Esophagus squamous epithelium (tissue), 4 donors: ENCODE measurements around the gene APBB3.

Experiments used
- POLR2A ChIP-seq, 4 donors: fragments of 450-650 bp; IDR thresholded peaks; one replicate each; pipeline ENCODE4 v1.6.1; 2017; ENCODE audit warnings: antibody characterized with exemption in 4 of 4, mild to moderate bottlenecking in 4 of 4, moderate library complexity in 3 of 4
- TF ChIP-seq, protein P1 (sequence below), 6 experiments: fragments of 450-650 bp in 4 of 6; fragments of 200-600 bp in 2 of 6; sonication (generic) in 2 of 6; IDR thresholded peaks; one replicate each; pipeline ENCODE4 v1.5.1; 2016 to 2019; ENCODE audit warnings: antibody characterized with exemption in 6 of 6, mild to moderate bottlenecking in 4 of 6, moderate library complexity in 4 of 6

DNA sequence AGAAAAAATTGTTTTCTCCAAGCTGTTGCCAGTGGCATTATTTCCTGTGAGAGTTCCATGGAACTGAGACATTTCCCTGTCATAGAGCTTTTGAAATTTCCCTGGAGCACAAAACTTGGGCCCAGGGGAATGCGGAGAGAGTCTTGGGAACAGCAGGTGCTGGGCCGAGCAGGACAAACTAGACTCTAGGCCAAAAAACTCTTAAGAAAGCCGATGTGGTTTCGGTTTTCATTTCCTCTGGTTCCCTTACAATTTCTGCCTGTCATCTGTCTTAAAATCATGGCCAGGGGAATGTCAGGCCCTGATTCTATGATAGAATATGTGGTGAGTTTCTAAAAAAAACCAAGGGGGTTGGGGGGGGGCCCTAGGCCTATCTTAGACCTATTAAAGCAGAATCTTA, 4.8 kb upstream of the APBB3 start:
- TF ChIP-seq, protein P1, sequence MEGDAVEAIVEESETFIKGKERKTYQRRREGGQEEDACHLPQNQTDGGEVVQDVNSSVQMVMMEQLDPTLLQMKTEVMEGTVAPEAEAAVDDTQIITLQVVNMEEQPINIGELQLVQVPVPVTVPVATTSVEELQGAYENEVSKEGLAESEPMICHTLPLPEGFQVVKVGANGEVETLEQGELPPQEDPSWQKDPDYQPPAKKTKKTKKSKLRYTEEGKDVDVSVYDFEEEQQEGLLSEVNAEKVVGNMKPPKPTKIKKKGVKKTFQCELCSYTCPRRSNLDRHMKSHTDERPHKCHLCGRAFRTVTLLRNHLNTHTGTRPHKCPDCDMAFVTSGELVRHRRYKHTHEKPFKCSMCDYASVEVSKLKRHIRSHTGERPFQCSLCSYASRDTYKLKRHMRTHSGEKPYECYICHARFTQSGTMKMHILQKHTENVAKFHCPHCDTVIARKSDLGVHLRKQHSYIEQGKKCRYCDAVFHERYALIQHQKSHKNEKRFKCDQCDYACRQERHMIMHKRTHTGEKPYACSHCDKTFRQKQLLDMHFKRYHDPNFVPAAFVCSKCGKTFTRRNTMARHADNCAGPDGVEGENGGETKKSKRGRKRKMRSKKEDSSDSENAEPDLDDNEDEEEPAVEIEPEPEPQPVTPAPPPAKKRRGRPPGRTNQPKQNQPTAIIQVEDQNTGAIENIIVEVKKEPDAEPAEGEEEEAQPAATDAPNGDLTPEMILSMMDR (IDR thresholded peaks at IDR 0.05) = no peak
- no peak for TF ChIP-seq POLR2A (IDR thresholded peaks at IDR 0.05)
